Testis (tissue), 2 donors: ENCODE data around the gene TPST1.
"Not testable (repeated sequence)": the region's sequence is repeated elsewhere in the genome, so short reads cannot be mapped to it uniquely, and the experiment has no call there.

Source experiments
- POLR2A ChIP-seq: fragments of 450-650 bp; IDR thresholded peaks from one replicate; pipeline ENCODE4 v1.6.1; 2017; ENCODE audit warnings: antibody characterized with exemption, mild to moderate bottlenecking, moderate library complexity
- TF ChIP-seq, protein P1 (sequence below), 3 experiments: fragments of 450-650 bp in 2 of 3; fragments of 200-600 bp in 1 of 3; sonication (generic) in 1 of 3; IDR thresholded peaks; one replicate each; pipeline ENCODE4 v1.5.1; 2016 to 2019; ENCODE audit warnings: antibody characterized with exemption in 3 of 3, mild to moderate bottlenecking in 2 of 3, moderate library complexity in 1 of 3

DNA sequence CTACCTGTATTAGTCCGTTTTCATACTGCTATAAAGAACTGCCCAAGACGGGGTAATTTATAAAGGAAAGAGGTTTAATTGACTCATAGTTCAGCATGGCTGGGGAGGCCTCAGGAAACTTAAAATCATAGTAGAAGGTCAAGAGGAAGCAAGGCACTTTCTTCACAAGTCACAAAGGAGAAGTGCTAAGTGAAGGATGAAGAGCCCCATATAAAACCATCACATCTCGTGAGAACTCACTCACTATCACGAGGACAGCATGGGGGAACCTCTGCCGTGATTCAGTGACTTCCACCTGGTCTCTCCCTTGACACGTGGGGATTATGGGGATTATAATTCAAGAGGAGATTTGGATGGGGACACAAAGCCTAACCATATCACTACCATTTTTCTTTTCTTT is 119.9 kb downstream of the TPST1 start:
- TF ChIP-seq, protein P1, sequence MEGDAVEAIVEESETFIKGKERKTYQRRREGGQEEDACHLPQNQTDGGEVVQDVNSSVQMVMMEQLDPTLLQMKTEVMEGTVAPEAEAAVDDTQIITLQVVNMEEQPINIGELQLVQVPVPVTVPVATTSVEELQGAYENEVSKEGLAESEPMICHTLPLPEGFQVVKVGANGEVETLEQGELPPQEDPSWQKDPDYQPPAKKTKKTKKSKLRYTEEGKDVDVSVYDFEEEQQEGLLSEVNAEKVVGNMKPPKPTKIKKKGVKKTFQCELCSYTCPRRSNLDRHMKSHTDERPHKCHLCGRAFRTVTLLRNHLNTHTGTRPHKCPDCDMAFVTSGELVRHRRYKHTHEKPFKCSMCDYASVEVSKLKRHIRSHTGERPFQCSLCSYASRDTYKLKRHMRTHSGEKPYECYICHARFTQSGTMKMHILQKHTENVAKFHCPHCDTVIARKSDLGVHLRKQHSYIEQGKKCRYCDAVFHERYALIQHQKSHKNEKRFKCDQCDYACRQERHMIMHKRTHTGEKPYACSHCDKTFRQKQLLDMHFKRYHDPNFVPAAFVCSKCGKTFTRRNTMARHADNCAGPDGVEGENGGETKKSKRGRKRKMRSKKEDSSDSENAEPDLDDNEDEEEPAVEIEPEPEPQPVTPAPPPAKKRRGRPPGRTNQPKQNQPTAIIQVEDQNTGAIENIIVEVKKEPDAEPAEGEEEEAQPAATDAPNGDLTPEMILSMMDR (IDR thresholded peaks at IDR 0.05) = not testable (repeated sequence)
- not testable (repeated sequence) for TF ChIP-seq POLR2A
